HG02870 (cell line): ENCODE results near the gene ABHD2.
"Not testable (repeated sequence)": the region's sequence is repeated elsewhere in the genome, so short reads cannot be mapped to it uniquely, and the experiment has no call there.

Experiments
- ATAC-seq: cut with Tn5 transposase; IDR thresholded peaks from one replicate; pipeline ENCODE4 v1.9.1; 2021; ENCODE audit warnings: mild to moderate bottlenecking, moderate library complexity; ENCODE audit not compliant: unreplicated experiment

ABHD2 gene

GRCh38 chr15:89136818-89137772, 48.8 kb downstream of the ABHD2 start:
- no peak for ATAC-seq

DNA sequence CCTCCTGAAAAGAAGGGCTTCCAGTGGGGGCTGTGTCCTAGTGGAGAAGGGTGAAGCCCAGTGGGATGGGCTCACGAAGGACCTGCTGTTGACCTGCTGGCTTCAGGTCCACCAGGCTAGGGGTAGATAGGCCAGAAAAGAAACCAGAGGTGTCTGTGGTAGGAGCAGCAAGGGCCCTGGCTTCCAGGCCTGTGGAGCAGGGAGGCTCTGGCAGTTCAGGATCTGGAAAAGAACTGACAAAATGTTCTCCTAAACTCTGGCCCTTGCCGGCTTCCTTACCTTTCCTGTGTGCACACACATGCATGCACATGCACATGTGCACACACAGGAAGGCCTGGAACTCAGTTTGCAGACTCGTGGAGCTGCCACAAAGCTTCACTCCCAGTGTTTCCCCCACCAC, 49.7 kb downstream of the ABHD2 start:
- no peak for ATAC-seq

DNA sequence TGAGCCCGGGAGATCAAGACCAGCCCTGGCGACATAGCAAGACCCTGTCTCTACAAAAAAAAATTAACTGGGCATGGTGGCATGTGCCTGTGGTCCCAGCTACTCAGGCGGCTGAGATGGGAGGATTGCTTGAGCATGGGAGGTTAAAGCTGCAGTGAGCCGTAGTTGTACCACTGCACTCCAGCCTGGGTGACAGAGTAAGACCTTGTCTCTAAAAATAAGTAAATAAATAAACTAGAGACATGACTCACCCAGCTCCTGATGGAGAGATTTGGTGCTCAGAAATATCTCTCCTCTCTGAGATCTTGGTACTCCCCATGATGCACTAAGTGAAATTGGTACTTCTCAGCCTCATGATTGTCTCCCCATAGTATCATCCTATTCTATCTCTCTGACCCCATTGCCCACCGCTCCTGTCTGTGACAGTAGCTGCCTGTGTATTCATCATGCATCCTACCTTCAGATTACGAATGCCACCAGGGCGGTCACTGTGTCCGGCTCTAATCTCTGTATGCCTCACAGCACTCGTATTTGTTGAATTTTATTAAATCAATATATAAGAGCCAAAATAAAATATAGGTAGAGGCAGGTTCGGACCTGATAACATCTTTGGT, 50.9 kb downstream of the ABHD2 start:
- ATAC-seq, result no peak

DNA sequence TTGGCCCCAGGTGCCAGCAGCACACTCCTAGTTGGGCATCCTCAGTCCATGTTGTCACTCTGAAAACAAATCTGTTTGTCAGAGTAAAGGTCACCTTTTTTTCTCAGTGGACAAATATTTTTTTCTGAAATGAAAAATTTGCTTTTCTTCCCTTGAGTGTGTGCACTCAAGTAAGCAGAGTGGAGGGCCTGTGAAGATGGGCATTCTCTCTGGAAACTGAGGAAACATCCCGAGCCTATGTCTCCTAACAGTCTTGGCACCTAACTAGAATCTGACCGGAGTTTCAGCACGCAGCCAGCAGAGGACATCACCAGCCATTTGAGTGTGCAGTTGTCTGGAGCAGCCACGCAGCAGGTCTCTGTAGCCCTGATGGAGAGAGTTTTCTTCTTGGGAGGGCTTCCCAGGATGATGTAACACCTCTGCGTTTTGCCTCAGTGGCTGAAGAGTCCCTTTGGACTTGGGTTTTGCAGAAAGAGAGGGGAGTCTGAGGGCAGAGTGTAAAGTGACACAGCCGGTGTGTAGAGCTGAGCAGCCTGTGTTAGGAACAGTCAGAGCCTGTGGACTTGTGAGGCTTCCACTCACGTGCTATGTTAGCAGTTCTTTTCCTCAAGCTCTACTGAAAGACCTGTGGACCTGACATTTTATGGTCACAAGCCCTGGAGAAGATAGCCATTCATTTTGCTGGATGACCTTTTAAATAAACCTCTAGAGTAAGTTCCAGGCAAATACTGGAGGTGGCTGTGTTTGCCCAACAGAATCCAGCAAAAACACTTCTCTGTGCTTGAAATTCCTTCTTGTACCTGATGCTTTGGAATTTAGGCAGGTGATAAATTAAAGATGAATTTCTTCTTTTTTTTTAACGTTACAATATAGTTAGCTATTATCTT, 51.6 kb downstream of the ABHD2 start:
- no peak for ATAC-seq

DNA sequence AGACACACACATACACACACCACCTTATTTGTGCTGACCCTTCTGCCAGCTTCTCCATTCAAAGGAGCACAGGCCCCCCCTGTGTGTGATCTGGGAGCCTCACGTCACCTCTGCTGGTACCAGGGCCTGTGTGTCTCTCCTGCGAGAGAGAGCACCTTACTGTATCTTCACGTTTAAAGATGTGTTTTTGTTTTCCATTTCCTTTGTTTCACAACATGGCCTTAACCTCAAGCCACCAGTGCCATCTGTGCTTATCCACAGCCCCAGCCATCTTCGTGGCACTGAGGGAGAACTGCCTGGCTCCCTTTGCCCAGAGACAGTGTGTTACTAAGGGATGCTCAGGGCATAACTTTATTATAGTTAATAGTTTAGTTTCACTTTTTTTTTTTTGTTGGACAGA, 52.3 kb downstream of the ABHD2 start:
- ATAC-seq, result no peak

- ATAC-seq, result not testable (repeated sequence)
These were observed 52.9 kb downstream of the ABHD2 start for GRCh38 chr15:89141159-89141558.

- ATAC-seq, result no peak
These were observed 53.6 kb downstream of the ABHD2 start for GRCh38 chr15:89141885-89142284.

GRCh38 chr15:89142423-89142822, 54.2 kb downstream of the ABHD2 start:
- ATAC-seq, result no peak

GRCh38 chr15:89143503-89144162, 55.4 kb downstream of the ABHD2 start:
- ATAC-seq, result no peak

DNA sequence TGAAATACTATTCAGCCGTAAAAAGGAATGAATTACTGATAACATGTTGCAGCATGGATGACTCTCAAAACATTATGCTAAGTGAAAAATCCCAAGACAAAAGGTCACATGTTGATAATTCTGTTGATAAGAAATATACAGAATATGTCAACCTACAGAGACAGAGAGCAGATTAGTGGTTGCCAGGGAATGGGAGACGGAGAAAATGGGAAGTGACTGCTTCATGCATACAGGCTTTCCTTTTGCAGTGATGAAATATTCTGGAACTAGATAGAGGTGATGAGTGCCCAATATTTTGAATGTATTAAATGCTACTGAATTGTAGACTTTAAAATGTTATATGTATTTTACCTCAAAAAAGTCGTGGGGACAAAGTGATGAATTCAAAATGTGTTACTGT, 56.2 kb downstream of the ABHD2 start:
- no peak for ATAC-seq

GRCh38 chr15:89146366-89146765, 58.1 kb downstream of the ABHD2 start:
- ATAC-seq, result no peak

- ATAC-seq, result no peak
These were observed 59.9 kb downstream of the ABHD2 start for GRCh38 chr15:89148126-89148525.

DNA sequence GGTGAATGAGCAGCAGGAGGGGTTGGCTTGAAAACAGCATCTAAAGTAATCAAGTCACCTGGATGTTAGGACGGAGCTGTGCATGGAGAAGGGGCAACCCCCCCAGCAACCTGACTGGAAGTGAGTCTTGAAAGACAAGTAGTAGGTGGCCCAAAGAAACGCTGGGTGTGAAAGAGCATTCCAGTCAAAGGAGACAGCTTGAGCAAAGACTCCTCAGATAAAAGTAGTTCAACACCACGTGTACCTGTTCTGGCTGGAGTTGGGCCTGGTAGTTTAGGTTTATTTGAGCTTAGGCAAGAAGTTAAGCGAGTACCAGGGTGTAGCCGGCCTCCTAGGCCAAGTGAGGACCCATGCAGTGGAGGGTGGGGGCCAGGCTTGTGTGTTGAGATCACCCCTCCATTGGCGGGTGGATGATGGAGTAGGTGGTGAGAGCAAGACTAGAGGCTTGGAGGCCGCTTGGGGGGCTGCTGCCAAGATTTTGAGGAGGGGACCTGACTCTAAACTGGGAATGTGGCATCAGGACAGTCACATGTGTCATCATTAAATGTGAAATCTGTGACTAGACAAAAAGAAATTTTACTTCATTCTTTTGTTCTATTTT, 61.3 kb downstream of the ABHD2 start:
- ATAC-seq, result no peak

- ATAC-seq, result no peak
These were observed 62.0 kb downstream of the ABHD2 start for GRCh38 chr15:89150287-89150686.

GRCh38 chr15:89150762-89151664, 62.8 kb downstream of the ABHD2 start:
- no peak for ATAC-seq

- no peak for ATAC-seq
These were observed 66.9 kb downstream of the ABHD2 start for GRCh38 chr15:89155122-89155521.

GRCh38 chr15:89155656-89156055, 67.4 kb downstream of the ABHD2 start:
- no peak for ATAC-seq

GRCh38 chr15:89157061-89157460, 68.8 kb downstream of the ABHD2 start:
- ATAC-seq, result no peak

DNA sequence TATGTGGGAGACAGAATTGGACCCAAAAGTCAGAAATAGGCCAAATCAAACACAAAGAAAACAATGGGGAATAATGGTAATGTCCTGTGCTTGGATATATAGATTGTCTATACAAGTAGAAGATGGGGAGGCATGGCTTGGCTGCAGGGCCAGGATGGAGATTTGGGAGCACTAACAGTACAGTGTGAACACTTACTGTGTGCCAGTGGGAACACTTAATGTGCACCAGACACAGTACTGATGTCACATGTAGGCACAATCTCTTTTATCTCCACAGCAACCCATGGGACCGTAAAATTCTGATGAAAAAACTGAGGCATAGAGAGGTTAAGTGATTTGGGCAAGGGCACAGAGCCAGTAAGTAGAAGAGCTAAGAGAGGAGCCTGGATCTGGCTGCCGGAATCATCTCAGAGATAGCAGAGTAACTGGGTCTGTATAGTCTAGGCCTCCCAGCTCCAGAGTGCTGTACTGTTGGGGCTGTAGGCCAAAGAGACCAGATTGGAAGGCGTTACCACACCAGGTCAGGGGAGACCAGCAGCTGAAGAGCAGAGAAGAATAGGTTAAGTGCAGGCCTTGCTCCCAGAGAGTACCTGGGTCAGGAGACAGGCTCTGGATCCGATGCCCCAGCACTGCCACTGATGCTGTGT, 69.8 kb downstream of the ABHD2 start:
- no peak for ATAC-seq
